Gastroesophageal sphincter (tissue), 3 donors: ENCODE results near the gene ZNF555.

ENCODE experiments used
- EP300 ChIP-seq: sonication (generic); formaldehyde crosslinking; IDR thresholded peaks from one replicate; pipeline ENCODE4 v1.6.1; 2017; ENCODE audit warnings: antibody characterized with exemption, mild to moderate bottlenecking
- POLR2A ChIP-seq, 2 donors: fragments of 450-650 bp; IDR thresholded peaks; one replicate each; pipeline ENCODE4 v1.6.1; 2017; ENCODE audit warnings: antibody characterized with exemption in 2 of 2, mild to moderate bottlenecking in 2 of 2, moderate library complexity in 1 of 2
- TF ChIP-seq, protein P1 (sequence below), 4 experiments: fragments of 200-600 bp in 2 of 4; fragments of 450-650 bp in 2 of 4; sonication (generic) in 1 of 4; IDR thresholded peaks; one replicate each; pipeline ENCODE4 v1.5.1; 2017 to 2019; ENCODE audit warnings: antibody characterized with exemption in 4 of 4, mild to moderate bottlenecking in 2 of 4, moderate library complexity in 2 of 4

DNA sequence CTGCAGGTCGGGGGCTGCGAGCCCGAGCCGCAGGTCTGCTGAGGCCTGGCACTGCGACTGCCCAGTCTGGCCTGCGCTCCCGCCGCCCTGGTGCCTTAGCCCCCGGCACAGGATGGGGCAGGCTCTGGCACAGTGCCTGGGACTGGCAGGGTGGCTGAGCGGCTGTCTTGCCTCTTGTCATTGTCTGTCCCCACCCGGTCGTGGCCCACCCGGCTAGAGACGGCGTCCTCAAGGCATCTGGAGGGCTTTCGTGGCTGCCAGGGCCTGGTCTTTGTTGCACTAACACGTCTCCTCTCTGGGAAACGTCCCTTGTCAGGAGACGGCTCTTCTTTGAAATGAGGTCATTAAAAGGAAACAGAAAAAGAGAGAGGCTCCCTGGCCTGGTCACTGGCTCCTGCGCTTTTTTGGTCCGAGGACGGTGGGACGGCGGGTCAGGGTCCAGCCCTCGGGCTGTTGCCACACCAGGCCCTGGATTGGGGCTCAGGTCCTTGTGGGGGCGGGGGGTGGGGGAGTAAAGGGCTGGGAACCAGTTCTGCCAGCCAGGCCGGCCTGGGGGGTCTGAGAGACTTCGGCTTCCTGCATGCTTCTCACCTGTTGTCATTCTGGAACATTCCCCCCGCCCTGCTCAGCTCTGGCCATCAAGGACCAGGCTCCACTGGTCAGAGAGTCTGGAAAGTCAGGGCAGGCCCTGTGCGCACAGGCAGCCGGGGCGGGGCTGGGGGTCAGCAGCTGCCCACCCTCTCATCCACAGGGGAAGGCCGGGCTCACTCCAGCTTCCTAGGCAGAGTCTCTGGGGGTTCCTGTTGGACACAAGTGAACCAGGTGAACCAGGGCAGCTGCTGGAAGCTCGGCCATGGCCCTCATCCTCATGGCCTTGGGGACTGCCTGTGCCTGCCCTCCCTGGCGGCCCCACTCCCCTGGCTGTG is 27.8 kb upstream of the ZNF555 start:
- TF ChIP-seq, protein P1, sequence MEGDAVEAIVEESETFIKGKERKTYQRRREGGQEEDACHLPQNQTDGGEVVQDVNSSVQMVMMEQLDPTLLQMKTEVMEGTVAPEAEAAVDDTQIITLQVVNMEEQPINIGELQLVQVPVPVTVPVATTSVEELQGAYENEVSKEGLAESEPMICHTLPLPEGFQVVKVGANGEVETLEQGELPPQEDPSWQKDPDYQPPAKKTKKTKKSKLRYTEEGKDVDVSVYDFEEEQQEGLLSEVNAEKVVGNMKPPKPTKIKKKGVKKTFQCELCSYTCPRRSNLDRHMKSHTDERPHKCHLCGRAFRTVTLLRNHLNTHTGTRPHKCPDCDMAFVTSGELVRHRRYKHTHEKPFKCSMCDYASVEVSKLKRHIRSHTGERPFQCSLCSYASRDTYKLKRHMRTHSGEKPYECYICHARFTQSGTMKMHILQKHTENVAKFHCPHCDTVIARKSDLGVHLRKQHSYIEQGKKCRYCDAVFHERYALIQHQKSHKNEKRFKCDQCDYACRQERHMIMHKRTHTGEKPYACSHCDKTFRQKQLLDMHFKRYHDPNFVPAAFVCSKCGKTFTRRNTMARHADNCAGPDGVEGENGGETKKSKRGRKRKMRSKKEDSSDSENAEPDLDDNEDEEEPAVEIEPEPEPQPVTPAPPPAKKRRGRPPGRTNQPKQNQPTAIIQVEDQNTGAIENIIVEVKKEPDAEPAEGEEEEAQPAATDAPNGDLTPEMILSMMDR (IDR thresholded peaks at IDR 0.05), result no peak
- TF ChIP-seq EP300 (no peak), POLR2A (IDR thresholded peaks at IDR 0.05) (no peak)
